Measurements from ENCODE around the gene NADK2.

NADK2 gene

GRCh38 chr5:36177154-36177553 is 64.6 kb downstream of the NADK2 start:
- DNase-seq, result no peak
- Histone ChIP-seq H3K36me3 (peaks cover 89% of the 10 kb centered on the region), H3K9me3 (ENCODE audit: severe bottlenecking) (no peaks in the 10 kb centered on the region), H3K4me3 (ENCODE audit: low read depth, low read length) (no peak overlapping the region), H3K27me3 (ENCODE audit: insufficient read depth, low read depth, severe bottlenecking) (no peaks in the 10 kb centered on the region), H3K27ac (no peak overlapping the region)
- no peak for TF ChIP-seq CTCF (IDR thresholded peaks at IDR 0.05; ENCODE audit: low read depth, low read length)

GRCh38 chr5:36175043-36175442 is 66.7 kb downstream of the NADK2 start:
- DNase-seq, result no peak
- no peak for TF ChIP-seq CTCF (IDR thresholded peaks at IDR 0.05; ENCODE audit: low read depth, low read length)

GRCh38 chr5:36174119-36174518 is 67.6 kb downstream of the NADK2 start:
- no peak for DNase-seq
- H3K36me3 ChIP-seq, result peaks cover 89% of the 10 kb centered on the region
- H3K9me3 ChIP-seq (ENCODE audit: severe bottlenecking), result no peaks in the 10 kb centered on the region
- no peak overlapping the region for H3K27ac ChIP-seq
- no peaks in the 10 kb centered on the region for H3K27me3 ChIP-seq (ENCODE audit: insufficient read depth, low read depth, severe bottlenecking)
- H3K4me3 ChIP-seq (ENCODE audit: low read depth, low read length), result no peak overlapping the region
- TF ChIP-seq CTCF (IDR thresholded peaks at IDR 0.05; ENCODE audit: low read depth, low read length), result no peak

More at GRCh38 chr5:36175043-36175442, 66.7 kb downstream of the NADK2 start:
- no peaks in the 10 kb centered on the region for H3K27me3 ChIP-seq (ENCODE audit: insufficient read depth, low read depth, severe bottlenecking)
- no peak overlapping the region for H3K4me3 ChIP-seq (ENCODE audit: low read depth, low read length)
- H3K27ac ChIP-seq, result no peak overlapping the region
- peaks cover 89% of the 10 kb centered on the region for H3K36me3 ChIP-seq
- H3K9me3 ChIP-seq (ENCODE audit: severe bottlenecking), result no peaks in the 10 kb centered on the region

- H3K9me3 ChIP-seq (ENCODE audit: severe bottlenecking), result no peaks in the 10 kb centered on the region
- H3K4me3 ChIP-seq (ENCODE audit: low read depth, low read length), result no peak overlapping the region
- no peak overlapping the region for H3K27ac ChIP-seq
- TF ChIP-seq CTCF (IDR thresholded peaks at IDR 0.05; ENCODE audit: low read depth, low read length), result no peak
- peaks cover 89% of the 10 kb centered on the region for H3K36me3 ChIP-seq
- H3K27me3 ChIP-seq (ENCODE audit: insufficient read depth, low read depth, severe bottlenecking), result no peaks in the 10 kb centered on the region
- DNase-seq, result no peak
Observed at GRCh38 chr5:36173426-36173825, 68.3 kb downstream of the NADK2 start.

GRCh38 chr5:36172599-36172998 is 69.1 kb downstream of the NADK2 start:
- Histone ChIP-seq H3K36me3 (peaks cover 89% of the 10 kb centered on the region), H3K27me3 (ENCODE audit: insufficient read depth, low read depth, severe bottlenecking) (no peaks in the 10 kb centered on the region), H3K9me3 (ENCODE audit: severe bottlenecking) (no peaks in the 10 kb centered on the region), H3K4me3 (ENCODE audit: low read depth, low read length) (no peak overlapping the region), H3K27ac (no peak overlapping the region)
- DNase-seq, result no peak
- TF ChIP-seq CTCF (IDR thresholded peaks at IDR 0.05; ENCODE audit: low read depth, low read length), result no peak

- H3K36me3 ChIP-seq, result peaks cover 94% of the 10 kb centered on the region
Observed at GRCh38 chr5:36170832-36171424, 70.8 kb downstream of the NADK2 start.

More at GRCh38 chr5:36170832-36171424, 70.8 kb downstream of the NADK2 start:
- DNase-seq, result no peak
- Histone ChIP-seq H3K27me3 (ENCODE audit: insufficient read depth, low read depth, severe bottlenecking) (no peaks in the 10 kb centered on the region), H3K4me3 (ENCODE audit: low read depth, low read length) (no peak overlapping the region), H3K27ac (no peak overlapping the region), H3K9me3 (ENCODE audit: severe bottlenecking) (no peaks in the 10 kb centered on the region)
- TF ChIP-seq CTCF (IDR thresholded peaks at IDR 0.05; ENCODE audit: low read depth, low read length), result no peak
